Stimulated activated CD4-positive, alpha-beta T cell treated with anti-CD3 and anti-CD28 coated beads, Interleukin-1b, Interleukin-23, amount 100 ng/mL, for 48 hours (primary cell): ENCODE data around the gene LTBP3.
A peak's percentile ranks its signal among the peaks of the same experiment; 100 is the strongest.

ENCODE experiments used
- DNase-seq: peaks from one replicate; pipeline ENCODE4 v3.0.0-alpha.2; 2020

The LTBP3 gene

DNA sequence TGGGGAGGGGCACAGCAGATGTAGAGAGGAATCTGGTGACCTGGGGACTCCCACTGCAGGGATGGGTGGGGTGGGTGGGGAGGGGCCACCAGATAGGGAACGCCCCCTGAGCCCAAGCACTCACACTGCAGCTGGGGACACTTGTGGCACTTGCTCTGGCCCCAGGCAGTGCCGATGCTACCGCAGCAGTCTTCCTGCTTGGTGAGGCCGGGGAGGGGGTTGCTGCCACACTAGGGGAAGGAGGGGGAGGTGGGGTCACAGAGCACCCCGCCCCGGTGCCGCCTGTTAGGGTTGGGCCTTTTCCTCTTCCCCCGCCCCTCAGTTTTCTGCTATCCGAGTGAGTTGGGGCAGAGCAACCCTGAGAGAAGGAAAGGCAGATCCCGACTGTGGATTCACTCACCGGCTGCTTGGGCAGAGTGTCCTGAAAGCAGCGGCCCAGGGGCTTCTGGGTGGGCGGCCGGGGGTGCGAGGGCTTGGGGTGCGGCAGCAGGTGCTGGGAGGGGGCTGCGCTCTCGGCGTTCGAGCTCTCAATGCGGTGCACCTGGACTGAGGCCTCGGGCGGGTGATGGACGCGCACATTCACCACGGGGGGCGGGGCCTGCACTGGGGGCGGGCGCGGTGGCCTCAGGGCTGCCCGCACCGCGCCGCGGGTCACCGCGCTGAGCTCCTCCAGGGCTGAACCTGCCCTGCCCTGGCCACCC lies 4.7 kb downstream of the LTBP3 start:
- peak; percentile 70 for DNase-seq

DNA sequence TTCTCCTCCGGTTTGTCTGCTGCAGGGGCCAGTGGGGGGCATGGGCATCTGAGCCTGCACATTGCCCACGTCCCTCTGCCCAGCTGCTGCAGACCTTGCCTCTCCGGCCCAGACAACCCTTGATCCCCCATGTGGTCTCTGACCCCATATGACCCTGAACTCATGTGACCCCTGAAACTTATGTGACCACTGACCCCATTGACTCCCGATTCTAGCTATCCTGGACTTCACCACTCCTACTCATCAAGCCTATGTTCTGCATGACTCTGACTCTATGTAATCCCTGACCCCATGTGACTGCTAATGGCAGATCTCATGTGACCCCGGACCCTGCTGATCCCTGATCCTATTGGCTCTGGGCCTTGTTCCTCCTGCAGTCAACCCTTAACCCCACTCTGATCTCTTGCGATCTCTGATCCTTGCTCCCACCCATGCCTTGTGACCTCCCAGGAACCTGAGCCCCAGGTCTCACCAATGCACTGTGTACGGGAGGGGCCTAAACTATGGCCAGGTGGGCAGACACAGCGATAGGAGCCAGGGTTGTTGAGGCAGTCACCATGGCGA lies 5.7 kb downstream of the LTBP3 start:
- no peak for DNase-seq

DNA sequence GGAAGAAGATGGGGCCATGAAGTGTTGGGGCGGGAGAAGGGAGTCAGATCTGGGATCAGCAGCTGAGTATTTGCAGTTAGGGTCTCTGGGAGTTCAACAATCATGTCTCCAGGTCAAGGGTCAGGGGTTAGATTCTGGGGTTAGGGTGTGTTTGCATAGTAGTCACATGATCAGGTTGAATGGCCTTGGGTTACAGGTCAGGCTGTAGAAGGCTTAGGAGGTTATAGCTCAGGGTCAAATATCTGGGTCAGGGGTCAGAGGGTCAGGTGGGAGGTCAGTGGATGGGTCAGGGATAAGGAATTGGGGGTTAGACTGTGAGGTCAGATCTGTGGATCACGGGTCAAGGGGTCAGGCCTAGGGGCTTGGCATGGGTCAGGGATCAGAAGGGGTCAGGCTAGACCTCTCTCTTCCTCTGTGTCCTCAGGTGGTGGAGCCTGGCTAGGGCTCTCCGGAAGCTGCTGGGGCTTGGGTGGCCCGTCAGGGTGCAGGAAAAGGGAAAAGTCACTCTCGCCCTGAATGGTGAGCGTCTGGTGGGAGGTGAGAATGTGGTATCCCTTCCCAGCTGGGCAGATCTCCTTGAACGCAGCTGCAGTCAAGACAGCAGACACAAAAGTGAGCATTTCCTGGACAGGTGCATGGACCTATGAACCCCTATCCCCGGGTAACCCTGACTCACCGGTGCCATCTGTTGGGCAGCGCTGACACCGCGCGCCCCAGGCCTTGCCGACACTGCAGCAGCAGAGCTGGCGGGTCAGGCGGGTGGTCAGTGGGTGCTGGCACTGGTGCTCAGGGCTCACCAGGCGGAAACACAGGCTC lies 6.4 kb downstream of the LTBP3 start:
- peak; percentile 44 for DNase-seq

- no peak for DNase-seq
Measured at GRCh38 chr11:65549096-65549495, 9.1 kb downstream of the LTBP3 start.

GRCh38 chr11:65548395-65548794 lies 9.8 kb downstream of the LTBP3 start:
- no peak for DNase-seq

GRCh38 chr11:65547446-65548125 lies 10.6 kb downstream of the LTBP3 start:
- DNase-seq = no peak

GRCh38 chr11:65546217-65546958 lies 11.8 kb downstream of the LTBP3 start:
- DNase-seq = peak; percentile 97

DNA sequence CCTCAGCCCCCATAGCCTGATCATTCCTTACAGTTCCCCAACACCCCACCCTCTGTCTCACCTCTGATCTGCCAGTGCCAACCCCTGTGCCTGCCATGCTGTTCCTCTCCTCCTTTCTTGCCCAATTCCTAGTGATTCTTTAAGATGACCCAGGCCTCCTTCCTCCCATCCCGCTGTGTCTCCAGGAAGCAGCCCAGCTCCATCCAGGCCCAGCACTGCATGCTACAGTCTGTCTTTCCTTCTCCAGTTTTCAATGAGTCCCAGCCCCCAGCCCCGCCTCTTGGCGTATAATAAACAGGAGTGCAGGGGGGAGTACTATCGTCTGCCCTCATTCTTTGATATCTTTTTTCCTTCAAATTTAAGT lies 12.3 kb downstream of the LTBP3 start:
- no peak for DNase-seq

GRCh38 chr11:65542738-65543390 lies 15.3 kb downstream of the LTBP3 start:
- no peak for DNase-seq

- DNase-seq = no peak
Measured at GRCh38 chr11:65541093-65541982, 16.8 kb downstream of the LTBP3 start.

GRCh38 chr11:65540290-65541092 lies 17.7 kb downstream of the LTBP3 start:
- DNase-seq = peak; percentile 89

DNA sequence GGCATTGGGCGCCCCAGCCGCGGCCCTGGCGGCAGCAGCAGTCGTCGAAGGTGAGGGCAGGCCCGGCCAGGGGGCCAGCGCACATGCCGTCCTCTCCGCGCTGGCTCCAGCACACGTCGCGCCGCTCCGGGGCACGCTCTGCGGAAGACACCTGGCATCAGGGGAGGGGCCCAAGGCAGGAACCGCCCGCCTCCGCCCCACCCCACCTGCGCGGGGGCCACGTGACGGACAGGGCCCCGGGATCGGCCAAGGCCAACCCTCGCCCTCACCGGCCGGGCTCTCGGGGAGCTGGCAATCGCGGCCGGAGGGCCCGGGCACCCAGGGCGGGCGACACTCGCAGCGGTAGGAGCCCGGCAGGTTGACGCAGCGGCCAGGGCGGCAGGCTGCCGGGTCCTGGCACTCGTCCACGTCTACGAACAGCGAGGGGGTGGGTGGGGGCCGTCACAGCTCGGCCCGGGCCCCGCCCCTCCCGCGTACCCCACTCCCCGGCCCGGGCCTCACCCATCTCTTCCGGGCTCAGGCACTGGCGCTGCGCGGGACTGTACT lies 18.3 kb downstream of the LTBP3 start:
- DNase-seq = no peak

DNA sequence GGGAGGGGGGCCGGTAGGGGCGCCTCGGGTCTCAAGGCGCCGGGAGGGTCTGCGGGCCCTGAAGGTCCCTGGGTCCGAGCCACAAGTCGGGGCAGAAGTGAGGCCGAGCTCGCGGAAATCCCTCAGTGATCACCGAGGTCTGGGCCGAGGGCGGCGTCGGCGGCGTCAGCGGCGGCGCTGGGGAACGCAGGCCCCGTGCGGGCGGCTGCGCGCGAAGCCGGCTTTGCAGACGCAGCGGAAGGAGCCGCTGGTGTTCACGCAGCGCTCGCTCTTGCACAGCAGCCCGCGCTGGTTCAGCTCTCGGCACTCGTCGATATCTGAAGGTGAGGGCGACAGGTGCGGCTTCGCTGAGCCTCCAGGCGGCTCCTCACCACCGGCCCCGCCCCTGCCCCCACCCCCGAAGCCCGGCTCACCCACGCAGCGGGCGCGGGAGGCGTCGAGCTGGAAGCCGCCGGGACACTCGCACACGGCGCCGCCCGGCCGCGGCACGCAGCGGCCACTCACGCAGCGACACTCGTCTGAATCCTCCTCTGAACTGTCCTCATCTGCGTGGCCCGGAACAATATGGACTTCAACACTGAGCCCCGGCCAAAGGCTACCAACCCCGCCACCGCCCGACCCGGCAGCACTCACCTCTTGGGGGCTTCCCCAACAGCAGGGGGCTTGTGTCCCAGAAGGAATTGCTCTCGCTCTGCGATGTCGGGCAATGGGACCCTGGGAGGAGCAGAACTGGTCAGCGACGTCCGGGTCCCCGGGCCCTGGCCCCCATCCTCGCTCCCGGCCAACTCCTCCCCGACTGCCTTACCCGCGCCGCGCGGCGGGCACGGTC lies 19.0 kb downstream of the LTBP3 start:
- DNase-seq = no peak

- DNase-seq = no peak
Measured at GRCh38 chr11:65538232-65538914, 19.8 kb downstream of the LTBP3 start.

DNA sequence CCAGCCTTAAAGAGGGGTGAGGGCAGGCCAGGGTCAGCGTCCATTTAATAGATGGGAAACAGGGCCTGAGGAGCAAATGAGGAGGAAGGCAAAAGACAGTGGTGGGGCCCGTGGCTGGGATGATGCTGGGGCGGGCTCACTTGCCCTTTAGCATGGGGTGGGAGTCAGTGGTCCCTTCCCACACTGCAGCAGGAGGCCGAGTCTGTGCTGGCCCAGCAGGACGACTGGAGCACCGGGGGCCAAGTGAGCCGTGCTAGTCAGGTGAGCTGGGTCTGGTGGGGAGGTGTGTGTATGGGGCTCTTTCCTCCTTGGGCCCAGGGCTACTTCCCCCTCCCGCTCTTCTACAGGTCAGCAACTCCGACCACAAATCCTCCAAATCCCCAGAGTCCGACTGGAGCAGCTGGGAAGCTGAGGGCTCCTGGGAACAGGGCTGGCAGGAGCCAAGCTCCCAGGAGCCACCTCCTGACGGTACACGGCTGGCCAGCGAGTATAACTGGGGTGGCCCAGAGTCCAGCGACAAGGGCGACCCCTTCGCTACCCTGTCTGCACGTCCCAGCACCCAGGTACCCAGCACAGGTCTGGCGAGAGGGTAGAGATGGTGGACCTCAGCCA lies 20.4 kb downstream of the LTBP3 start:
- no peak for DNase-seq

DNA sequence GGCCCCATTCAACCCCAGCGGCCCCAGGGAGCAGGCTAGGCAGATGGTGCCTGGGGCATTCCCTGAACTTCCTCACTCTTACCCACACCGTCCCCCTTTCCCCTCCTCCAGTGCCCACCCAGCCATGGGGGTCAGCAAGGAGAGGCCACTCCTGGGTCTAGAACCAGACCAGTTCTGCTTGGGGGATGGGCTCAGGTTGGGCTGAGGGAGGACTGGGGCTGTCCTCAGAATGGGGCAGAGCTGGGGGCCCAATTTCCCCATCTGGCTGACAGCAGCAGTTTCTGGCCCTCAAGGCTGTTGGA lies 20.9 kb downstream of the LTBP3 start:
- DNase-seq = no peak

GRCh38 chr11:65536412-65537295 lies 21.5 kb downstream of the LTBP3 start:
- no peak for DNase-seq
